Measurements from ENCODE around the gene LSAMP.

LSAMP gene

GRCh38 chr3:116018646-116019045 is 426.6 kb downstream of the LSAMP start:
- no peak for DNase-seq (ENCODE audit: low spot score)

- DNase-seq (ENCODE audit: low spot score): peak; percentile 64
Observed at GRCh38 chr3:116015931-116016330, 429.4 kb downstream of the LSAMP start.

GRCh38 chr3:116007000-116007399 is 438.3 kb downstream of the LSAMP start:
- no peak for DNase-seq (ENCODE audit: low spot score)

GRCh38 chr3:116005404-116005803 is 439.9 kb downstream of the LSAMP start:
- DNase-seq (ENCODE audit: low spot score): no peak

- DNase-seq (ENCODE audit: low spot score): peak; percentile 61
Observed at GRCh38 chr3:116002235-116002634, 443.1 kb downstream of the LSAMP start.

- DNase-seq (ENCODE audit: low spot score): no peak
Observed at GRCh38 chr3:116001151-116001621, 444.1 kb downstream of the LSAMP start.

GRCh38 chr3:116000311-116000710 is 445.0 kb downstream of the LSAMP start:
- peak; percentile 55 for DNase-seq (ENCODE audit: low spot score)

- DNase-seq (ENCODE audit: low spot score): peak; percentile 66
Observed at GRCh38 chr3:115999613-116000012, 445.7 kb downstream of the LSAMP start.

- peak; percentile 81 for DNase-seq (ENCODE audit: low spot score)
Observed at GRCh38 chr3:115999001-115999585, 446.2 kb downstream of the LSAMP start.

GRCh38 chr3:115996420-115997108 is 448.7 kb downstream of the LSAMP start:
- DNase-seq (ENCODE audit: low spot score): no peak

GRCh38 chr3:115990669-115991068 is 454.6 kb downstream of the LSAMP start:
- DNase-seq (ENCODE audit: low spot score): no peak

GRCh38 chr3:115989684-115990421 is 455.4 kb downstream of the LSAMP start:
- no peak for DNase-seq (ENCODE audit: low spot score)

- DNase-seq (ENCODE audit: low spot score): peak; percentile 75
Observed at GRCh38 chr3:115986555-115987207, 458.6 kb downstream of the LSAMP start.

GRCh38 chr3:115982629-115983028 is 462.7 kb downstream of the LSAMP start:
- no peak for DNase-seq (ENCODE audit: low spot score)

GRCh38 chr3:115982108-115982507 is 463.2 kb downstream of the LSAMP start:
- DNase-seq (ENCODE audit: low spot score): no peak

GRCh38 chr3:115980709-115981108 is 464.6 kb downstream of the LSAMP start:
- no peak for DNase-seq (ENCODE audit: low spot score)

GRCh38 chr3:115977866-115978265 is 467.4 kb downstream of the LSAMP start:
- DNase-seq (ENCODE audit: low spot score): no peak

GRCh38 chr3:115975796-115976195 is 469.5 kb downstream of the LSAMP start:
- no peak for DNase-seq (ENCODE audit: low spot score)

- DNase-seq (ENCODE audit: low spot score): no peak
Observed at GRCh38 chr3:115975353-115975752, 469.9 kb downstream of the LSAMP start.

- no peak for DNase-seq (ENCODE audit: low spot score)
Observed at GRCh38 chr3:115974940-115975339, 470.3 kb downstream of the LSAMP start.

- DNase-seq (ENCODE audit: low spot score): no peak
Observed at GRCh38 chr3:115968871-115969270, 476.4 kb downstream of the LSAMP start.

- peak; percentile 58 for DNase-seq (ENCODE audit: low spot score)
Observed at GRCh38 chr3:115961380-115961779, 483.9 kb downstream of the LSAMP start.
